GM19372 (cell line): ENCODE data around the gene GAS2L1.

Experiments
- ATAC-seq: cut with Tn5 transposase; IDR thresholded peaks from one replicate; pipeline ENCODE4 v1.9.1; 2021; ENCODE audit warnings: mild to moderate bottlenecking, low read depth, moderate library complexity; ENCODE audit not compliant: unreplicated experiment

GAS2L1 gene

DNA sequence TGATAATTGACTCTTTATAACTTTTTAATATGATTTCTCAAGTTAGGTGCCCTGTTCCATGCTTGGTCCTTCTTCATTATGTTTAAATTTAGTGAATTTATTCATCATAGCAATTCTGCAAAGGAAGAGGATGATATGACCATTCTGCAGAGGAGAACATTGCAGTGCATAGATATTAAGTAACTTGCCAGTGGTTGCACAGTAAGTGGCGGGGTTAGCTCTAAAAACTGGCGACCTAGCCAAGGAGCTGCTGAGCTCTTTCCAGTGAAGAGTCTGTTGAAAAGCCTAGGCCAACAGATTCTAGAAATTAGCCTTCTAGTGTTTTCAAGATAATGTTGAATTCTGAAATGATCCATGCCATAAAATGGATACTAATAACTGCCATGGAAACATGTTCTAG is 33.8 kb upstream of the GAS2L1 start:
- ATAC-seq: no peak

DNA sequence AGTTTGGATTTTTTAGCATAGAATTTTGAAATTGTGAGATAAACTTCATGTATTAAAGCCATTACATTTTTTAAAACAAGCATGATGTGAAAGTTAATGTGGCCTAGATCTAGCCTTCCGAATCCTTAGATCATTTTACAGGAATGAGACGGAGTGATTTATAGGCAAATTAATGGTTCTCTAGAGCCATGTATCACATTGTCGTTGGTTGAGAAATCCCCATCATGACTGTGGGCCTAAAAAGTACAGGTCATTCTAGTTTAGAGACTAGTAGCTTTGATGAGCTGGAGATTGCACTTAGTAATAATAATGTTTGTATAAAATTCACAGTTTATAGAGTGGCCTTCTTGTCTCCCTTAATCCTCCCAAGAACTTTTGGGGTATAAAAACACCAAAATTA is 31.3 kb upstream of the GAS2L1 start:
- ATAC-seq: no peak

DNA sequence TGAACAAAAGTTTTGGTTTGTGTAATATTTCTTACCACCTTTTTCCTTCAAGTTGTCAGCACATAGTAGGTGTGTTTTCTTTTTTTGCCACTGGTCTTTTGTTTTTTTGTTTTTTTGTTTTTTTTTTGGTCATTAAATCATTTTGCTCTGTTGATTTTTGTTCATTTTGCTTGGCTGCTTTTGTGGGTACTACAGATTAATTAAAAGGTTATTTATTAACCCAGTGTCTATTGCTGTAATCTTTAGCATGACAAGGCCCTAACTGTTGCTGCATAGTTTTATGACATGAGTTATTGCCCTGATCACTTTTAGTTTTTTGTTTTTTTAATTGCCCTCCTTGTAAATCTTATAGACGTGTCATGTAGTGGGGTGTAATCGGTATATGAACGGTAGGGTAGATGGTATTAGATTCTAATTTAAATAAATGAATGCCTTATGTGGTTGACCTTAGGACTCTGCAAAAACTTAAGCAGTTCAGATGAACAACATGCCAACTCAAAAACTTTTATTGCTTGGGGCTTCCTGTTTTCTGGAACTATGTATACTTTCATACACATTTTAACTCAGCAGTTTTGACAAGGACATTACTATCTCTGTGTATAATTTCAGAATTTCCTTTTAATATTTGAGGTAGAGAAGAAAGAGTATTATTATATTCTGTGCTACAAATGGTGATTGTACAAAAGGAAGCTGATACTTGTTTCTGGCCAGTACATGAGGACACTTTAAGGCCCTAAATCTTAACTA is 30.5 kb upstream of the GAS2L1 start:
- ATAC-seq: no peak

DNA sequence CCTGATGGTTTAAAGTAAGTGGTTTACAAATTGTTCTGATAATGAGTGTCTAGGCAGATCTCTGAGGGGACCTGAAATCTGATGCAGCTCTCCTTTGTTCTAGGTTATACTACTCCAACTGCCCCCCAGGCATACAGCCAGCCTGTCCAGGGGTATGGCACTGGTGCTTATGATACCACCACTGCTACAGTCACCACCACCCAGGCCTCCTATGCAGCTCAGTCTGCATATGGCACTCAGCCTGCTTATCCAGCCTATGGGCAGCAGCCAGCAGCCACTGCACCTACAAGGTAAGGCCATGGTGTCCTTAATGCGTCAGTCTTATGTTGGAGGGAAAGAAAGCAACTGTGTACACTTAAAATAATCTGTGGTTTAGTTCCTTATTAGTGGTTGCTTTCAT is 28.5 kb upstream of the GAS2L1 start:
- no peak for ATAC-seq

DNA sequence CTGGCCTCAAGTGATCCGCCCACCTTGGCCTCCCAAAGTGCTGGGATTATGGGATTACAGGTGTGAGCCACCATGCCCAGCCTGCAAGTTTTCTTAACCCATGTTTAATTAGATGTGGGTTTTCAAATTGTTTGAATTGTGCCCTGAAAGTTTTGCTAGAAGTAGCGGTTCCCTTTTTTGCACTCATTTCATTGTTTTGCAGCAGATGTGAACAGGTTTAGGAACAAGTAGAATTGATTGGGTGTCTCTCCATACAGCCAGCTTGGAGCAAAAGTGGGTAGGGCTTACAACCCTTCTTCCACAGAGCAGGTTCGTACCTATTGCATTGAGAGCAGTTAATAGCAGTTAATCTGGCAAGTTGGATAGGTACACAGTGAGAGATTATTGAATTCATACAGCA is 22.3 kb upstream of the GAS2L1 start:
- ATAC-seq: no peak

DNA sequence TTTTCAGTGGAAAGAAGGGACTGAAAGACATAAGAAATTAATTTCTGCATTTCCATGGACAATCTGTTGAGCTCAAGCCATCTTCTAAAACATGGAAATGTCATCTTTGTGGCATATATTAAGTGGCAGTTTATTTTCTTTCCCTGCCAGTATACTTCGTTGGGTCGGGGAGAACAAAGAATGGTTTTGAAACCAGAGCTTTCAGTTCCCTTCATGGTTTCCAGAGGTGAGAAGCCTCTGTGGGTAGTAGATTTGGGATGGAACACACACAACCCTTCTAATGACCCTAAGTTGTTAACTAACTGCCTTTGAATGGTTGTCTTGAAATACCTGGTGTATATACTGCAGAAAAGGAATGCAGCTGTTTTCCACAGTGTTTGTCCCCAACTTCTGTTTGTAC is 17.6 kb upstream of the GAS2L1 start:
- ATAC-seq: no peak

DNA sequence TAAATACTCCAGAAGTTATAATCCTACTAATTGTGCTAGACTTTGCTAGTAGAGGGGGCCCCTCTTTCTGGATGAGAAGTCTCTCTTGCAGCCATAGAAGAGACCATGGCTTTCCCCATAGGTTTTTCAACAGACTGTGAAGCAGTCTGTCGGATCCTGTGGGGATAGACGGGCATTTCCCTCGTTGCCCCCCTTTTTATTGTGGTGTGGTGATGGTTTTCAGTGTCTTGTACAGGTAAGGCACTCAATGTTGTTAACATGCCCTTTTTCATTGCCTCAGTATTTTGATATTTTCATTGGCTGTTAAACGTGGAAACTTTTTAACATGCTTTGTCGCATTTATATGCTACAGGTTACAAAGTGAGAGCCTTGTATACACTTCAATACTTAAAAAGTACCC is 16.4 kb upstream of the GAS2L1 start:
- no peak for ATAC-seq

DNA sequence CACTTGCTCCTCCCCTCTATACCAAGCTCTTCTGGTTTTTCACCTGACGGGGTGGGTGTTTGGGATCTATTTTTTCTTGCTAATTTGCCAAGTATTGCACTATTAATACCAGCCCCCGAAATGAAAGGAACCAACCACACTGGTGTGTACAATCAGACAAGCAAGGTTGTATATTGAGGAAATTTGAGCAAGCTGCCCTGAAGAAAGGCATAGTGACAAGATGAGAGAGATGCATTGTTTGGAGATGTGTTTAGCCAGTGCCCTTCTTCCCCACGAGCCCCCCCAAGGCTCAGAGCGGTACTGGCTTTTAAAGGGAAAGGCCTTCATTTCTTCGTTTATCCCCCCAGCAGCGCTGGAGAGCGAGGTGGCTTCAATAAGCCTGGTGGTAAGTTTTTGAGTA is 15.2 kb upstream of the GAS2L1 start:
- ATAC-seq: no peak

DNA sequence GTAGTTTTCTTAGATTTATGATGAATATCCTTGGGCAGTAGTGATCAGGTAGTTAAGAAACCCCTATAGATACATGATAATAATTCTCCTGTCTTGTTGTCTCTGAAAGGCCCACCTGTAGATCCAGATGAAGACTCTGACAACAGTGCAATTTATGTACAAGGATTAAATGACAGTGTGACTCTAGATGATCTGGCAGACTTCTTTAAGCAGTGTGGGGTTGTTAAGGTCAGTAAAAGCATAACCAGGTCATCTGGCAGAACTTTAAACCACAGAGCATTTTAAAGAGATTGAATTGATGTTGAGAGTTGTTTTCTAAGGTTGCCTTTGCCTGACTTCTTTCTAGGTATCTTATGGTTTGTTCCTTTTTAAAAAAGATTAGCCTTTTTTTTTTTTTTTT is 14.1 kb upstream of the GAS2L1 start:
- ATAC-seq: no peak

DNA sequence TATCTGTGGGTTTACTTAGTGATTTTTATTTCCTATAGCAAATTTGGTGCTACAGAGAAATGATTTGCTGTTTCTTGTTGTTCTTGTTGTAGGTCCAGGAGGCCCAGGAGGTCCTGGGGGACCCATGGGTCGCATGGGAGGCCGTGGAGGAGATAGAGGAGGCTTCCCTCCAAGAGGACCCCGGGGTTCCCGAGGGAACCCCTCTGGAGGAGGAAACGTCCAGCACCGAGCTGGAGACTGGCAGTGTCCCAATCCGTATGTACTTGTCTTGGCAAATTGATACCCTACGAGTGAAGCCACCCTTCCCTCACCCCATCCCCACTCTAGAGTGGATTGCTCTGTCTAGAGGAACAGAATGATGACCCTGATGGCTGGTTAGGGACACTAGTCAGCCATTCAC is 7.8 kb upstream of the GAS2L1 start:
- no peak for ATAC-seq

DNA sequence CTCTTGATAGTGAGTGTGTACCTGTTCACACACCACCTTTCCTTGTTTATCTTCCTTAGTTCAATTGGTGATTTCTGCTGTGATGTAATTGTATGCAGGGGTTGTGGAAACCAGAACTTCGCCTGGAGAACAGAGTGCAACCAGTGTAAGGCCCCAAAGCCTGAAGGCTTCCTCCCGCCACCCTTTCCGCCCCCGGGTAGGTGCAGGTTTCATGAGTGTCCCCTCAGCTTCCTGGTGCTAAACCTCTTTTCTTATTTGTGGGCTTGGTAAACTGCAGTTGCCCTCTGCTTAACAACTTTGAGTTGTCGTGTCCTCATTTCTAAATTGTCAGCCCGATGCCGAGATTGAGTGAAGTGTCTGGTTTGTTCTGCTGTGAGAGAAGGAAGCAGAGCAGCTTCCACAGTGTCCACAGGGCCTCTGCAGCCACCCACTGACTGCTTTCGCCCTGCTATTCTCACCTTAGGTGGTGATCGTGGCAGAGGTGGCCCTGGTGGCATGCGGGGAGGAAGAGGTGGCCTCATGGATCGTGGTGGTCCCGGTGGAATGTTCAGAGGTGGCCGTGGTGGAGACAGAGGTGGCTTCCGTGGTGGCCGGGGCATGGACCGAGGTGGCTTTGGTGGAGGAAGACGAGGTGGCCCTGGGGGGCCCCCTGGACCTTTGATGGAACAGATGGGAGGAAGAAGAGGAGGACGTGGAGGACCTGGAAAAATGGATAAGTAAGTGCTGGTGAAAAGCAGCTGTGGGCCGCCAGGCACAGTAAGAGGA is 7.1 kb upstream of the GAS2L1 start:
- ATAC-seq: no peak

DNA sequence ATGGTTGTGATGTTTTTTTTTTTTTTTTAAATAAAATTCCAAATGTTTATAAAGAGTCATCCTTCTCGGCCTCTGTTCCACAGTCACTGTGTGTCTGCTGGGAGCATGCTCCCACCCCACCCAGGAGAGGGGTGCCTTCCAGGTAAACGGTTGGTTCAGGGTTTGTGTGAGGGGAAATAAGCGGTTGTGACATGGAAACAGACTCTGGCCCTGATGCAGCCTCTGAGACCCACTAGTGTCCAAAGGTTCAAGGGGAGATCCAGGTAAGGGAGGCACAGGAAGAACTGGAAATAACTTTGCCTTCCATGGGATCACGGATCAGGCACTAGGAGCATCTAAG is 6.0 kb upstream of the GAS2L1 start:
- ATAC-seq: no peak

DNA sequence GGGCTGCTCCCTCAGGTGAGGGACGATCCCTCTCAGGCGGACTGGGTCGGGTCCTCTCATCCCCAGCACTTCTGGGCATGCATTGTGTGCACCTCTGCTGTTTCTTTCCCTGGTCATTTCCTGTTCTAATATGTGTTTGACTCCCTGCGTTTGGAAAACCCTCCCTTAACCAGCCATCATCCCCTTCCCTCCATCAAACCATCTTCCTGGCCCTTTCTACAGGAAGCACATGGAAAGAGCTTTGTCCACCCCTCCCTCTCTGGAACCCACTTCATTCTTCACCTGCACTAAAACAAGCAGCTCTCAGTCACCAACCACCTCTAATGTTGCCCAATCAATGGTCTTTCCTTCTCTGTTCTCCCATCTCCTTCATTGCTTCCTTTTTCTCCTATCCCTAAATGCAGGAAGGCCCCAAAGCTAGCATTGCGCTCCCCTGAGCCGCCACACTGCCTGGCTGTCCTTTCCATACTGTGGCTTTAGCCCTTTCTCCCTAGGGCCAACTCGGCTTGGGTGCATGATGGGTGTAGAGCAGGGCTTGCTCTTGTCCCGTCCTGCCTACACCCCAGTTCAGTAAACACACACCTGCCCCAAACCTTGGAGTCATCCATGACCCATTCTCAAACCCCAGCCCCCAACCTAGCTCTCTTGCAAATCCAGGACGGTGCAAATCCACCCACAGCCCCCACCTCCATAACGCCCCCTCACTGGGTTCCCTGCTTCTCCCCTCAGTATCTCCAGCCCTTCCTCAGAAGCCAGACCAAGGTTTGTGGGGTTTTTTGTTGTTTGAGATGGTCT is 5.4 kb upstream of the GAS2L1 start:
- no peak for ATAC-seq

DNA sequence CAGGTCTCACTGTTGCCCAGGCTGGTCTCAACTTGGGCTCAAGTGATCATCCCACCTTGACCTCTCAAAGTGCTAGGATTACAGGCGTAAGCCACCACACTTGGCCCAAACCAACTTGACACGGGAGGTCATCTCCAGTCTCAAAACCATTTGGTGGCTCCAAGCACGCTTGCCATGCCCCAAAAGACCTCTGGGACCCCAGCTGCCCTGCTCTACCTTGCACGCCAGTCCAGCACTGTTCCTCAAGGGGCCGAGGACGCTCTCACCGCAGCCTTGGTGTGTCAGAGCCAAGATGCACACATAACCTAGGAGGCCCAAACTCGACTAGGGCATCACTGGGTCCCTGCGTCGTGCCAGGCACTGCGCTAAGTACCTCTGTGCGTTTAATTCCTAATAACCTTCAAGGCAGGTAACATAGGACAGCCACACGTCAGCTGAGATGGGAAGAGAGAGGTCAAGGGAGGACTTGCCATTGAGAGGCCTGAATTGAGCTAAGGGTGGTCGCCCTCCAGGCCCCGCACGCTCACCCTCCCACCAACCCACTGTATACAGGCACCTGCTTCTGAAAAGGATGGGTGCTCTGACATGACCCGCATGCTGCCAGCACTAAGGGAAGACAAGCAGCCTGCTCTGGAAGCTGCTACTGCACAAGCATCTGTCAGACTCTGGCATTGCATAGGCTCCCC is 4.6 kb upstream of the GAS2L1 start:
- no peak for ATAC-seq

DNA sequence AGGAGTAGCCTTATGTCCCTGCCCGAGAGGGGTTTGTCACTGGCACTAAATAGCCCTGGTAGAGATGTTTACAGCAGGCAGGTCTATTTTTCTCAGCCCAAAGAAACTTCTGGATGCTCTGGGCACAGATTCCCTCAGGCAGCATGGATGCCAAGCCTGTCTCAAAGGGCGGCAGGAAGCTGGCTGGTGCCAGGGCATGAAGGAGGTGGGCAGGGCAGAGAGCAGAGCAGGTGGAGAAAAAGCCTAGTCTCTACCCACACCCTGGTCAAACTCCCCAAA is 4.1 kb upstream of the GAS2L1 start:
- ATAC-seq: no peak

DNA sequence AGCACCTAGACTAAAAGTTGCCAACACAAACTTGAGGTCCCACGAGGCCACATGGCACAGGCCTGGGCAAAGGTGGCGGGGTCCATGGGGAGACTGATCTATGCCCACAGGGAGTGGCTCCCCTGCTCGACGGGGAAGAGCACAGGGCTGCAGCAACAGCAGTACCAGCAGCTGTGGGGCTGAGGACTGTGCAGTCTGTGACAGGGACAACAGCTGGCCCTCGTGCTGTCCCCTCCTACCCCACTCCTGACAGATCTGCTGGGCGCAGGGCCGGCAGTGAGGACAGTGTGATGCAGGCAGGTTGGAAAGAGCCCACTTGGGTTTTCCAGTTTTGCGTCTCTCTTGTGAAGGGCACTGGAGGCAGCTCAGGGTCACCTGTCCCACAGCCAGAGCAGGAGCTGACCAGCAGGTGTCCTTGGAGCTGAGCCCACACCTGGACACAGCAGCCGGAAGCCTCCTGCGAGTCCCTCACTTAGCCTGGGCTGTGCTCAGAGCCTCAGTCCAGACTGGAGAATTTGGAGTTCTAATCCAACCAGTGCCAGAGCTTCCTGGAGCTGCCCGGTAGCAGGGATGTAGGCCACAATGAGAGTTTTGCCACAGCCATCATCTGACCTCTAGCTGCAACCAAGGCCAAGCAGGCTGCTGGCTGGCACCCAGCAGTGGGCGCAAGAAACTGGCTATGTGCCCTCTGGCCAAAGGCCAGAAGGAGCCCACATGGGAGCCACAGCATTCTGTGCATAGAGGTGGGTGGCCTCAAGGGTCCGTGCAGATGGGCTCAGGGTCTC is 3.6 kb upstream of the GAS2L1 start:
- no peak for ATAC-seq

DNA sequence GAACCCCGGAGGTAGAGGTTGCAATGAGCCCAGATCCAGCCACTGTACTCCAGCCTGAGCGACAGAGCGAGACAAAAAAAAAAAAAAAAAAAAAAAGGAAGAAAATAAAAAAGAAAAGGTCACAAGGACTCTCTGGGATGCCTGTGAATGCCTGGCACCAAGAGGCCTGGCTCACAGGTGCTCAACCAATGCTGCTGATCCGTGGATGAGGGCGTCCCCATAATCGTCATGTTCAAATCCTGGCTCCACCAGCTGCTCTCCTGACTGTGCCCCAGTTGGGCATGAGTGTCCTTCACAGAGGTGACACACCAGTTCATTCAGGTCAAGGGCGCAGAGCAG is 645 bp upstream of the GAS2L1 start:
- no peak for ATAC-seq

DNA sequence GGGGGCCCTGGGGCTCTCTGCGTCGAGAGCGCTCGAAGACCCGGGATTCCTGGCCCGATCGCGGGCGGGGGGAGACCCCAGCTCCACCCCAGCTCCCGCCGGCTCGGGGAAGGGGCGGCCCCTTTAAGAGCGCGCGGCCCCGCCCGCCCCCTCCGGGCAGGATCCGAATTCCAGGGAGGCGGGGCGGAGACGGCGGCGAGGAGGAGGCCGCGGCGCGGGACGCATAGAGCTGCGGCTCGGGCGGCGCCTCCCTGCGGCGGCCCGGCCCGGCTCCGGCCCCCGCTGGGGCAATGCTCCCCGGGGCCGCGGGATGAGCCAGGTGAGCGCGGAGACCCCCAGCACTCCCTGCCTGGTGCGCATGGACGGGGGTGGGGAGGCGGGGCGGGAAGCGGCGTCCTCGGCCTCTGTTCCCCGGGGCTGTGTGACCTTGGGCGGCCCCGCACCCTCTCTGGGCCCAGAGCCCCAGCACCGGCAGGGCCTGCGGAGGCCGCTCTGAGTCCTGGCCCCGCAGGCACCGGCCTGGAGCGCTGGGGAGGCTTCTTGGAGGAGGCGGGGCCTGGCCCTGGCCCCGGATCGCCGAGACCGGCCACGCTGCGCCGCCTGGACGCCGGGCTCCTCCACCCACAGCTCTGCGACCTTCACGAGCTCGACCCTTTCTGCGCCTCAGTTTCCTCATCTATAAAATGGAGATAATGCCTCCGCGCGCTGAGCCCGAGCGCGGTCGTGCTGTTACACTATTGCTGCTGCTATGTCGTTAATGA is 565 bp downstream of the GAS2L1 start:
- no peak for ATAC-seq

DNA sequence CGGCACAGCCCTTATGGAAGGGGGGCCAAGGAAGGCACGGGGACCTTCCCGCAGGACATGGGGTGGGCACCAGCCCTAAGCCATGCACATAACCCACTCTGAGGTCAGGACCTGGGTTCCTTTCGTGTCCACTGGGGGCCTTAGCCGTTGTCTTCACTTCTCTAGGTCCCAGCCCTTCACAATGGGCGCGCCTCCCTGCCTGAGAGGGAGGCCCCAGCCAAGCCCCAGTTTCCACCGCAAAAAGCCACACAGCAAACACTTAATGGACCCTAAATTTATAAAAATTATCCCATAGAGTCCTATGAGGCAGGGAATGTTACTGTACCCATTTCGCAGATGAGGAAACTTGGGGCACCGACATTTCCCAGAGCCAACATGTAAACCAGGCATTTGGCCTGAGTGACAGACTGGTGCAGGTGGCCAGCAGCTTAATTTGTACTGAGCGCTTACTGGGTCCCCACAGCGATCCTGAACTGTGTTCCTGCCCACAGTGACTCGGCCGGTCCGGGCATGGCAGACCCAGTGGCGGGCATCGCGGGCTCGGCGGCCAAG is 1.2 kb downstream of the GAS2L1 start:
- no peak for ATAC-seq
